Naive thymus-derived CD8-positive, alpha-beta T cell (primary cell): ENCODE results near the gene SLC38A8. TPM values are rescaled to one million over a fixed set of nuclear protein-coding genes. Genes with fewer than 3 reads are reported as not detected.

Experiments used
- ATAC-seq, 2 donors: fragments of 150-1000 bp; cut with Tn5 transposase in 1 of 2; sonication (Bioruptor Pico), chemical (Tn5 transposase) in 1 of 2; 1 replicate in 1 of 2; 2 replicates in 1 of 2; pipeline ENCODE4 v1.10.0; 2021; ENCODE audit warnings: mild to moderate bottlenecking in 2 of 2, moderate library complexity in 2 of 2
- POLR2A ChIA-PET: fragments of 350-600 bp; sonication (Branson Sonifier 250); formaldehyde crosslinking; loops from one replicate; lab custom pipeline; 2021; ENCODE audit warnings: antibody characterized with exemption; lab: Charles Lee
- DNase-seq, 10 donors: peaks; one replicate each; pipeline versions ENCODE4 v3.0.0 to v3.0.0-alpha.2; 2020 to 2022
- H3K27ac Mint-ChIP-seq, 10 donors: one replicate each; pipeline ENCODE4 v1.8.0; 2020 to 2022; ENCODE audit warnings: mild to moderate bottlenecking in 10 of 10, mixed read lengths in 10 of 10, moderate library complexity in 4 of 10, inconsistent platforms in 1 of 10
- H3K27me3 Mint-ChIP-seq, 5 donors: one replicate each; pipeline ENCODE4 v1.8.0; 2021 to 2022; ENCODE audit warnings: mixed read lengths in 5 of 5
- H3K36me3 Mint-ChIP-seq, 3 donors: one replicate each; pipeline ENCODE4 v1.8.0; 2020 to 2022; ENCODE audit warnings: mixed read lengths in 3 of 3, mild to moderate bottlenecking in 2 of 3, inconsistent platforms in 1 of 3
- H3K4me1 Mint-ChIP-seq, 4 donors: one replicate each; pipeline ENCODE4 v1.8.0; 2021 to 2022; ENCODE audit warnings: mixed read lengths in 4 of 4
- H3K4me3 Mint-ChIP-seq, 10 donors: one replicate each; pipeline ENCODE4 v1.8.0; 2020 to 2022; ENCODE audit warnings: mild to moderate bottlenecking in 10 of 10, mixed read lengths in 10 of 10, moderate library complexity in 6 of 10, inconsistent platforms in 1 of 10
- H3K9me3 Mint-ChIP-seq, 9 donors: one replicate each; pipeline ENCODE4 v1.8.0; 2020 to 2022; ENCODE audit warnings: mixed read lengths in 9 of 9, mild to moderate bottlenecking in 3 of 9, inconsistent platforms in 1 of 9, moderate library complexity in 1 of 9
- polyA plus RNA-seq, 3 donors: library from polyadenylated mRNA; unstranded; fragments of 300-500 nt; fragmentation: Illumina TruSeq; gene quantifications; one replicate each; pipeline ENCODE4 v1.2.3, GENCODE V29; 2021
- total RNA-seq, 8 experiments: library from RNA in 2 of 8; stranded (reverse) in 2 of 8; gene quantifications; one replicate each; pipeline ENCODE4 v1.2.3 and lab custom pipeline; 2021 to 2026

Gene SLC38A8
- total RNA-seq (not detected), polyA plus RNA-seq (not detected), total RNA-seq (lab: John Stamatoyannopoulos, UW) (0 to 0.19 (median 0.04) reads per million in 6 experiments)

DNA sequence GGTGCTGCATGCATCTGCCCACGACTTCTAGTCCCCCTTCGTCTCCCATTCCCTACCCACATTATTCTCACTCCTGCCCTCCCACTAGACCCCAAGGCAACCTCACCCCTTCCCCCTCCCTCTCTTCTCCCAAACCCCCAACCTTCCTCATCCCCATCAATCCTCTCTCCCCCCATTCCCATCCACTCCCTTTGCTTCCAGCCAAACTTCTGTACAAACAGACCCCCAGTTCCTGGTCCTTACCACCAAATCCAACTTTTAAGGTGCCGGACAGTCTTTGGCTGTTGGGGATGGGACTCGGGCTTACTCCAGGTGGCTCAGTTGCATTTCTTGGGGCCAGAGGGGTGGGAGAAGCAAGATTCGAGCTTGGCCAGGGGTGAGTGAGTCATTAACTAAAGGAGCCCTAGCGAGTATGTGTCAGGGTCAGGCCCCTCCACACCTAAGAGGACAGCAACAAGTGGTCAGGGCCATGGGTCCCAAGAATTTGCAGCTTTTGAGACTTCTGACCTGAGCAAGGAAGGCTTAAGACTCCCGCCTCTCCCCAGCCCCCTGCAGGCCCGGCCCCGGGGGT lies at the start of gene SLC38A8:
Gene SLC38A8 (minus strand): TSS at position 488 of the 571 bp plus-strand sequence. CDS start 638 bp downstream, outside the sequence.
- peaks cover 12 to 48% (median 28%) of the 10 kb centered on the region in 5 donors for H3K27me3 Mint-ChIP-seq
- H3K4me1 Mint-ChIP-seq: peaks cover 0 to 5% (median 2%) of the 10 kb centered on the region in 4 donors
- no peak within 1 kb of the TSS for H3K27ac Mint-ChIP-seq
- no peak for ATAC-seq
- POLR2A ChIA-PET: no interaction called here
- H3K36me3 Mint-ChIP-seq: peaks cover 0 to 2% (median 0%) of the 10 kb centered on the region in 3 donors
- no peaks in the 10 kb centered on the region for H3K9me3 Mint-ChIP-seq
- peak in 1 of 10 donors; percentile 45 for DNase-seq
- H3K4me3 Mint-ChIP-seq: no peak within 1 kb of the TSS

DNA sequence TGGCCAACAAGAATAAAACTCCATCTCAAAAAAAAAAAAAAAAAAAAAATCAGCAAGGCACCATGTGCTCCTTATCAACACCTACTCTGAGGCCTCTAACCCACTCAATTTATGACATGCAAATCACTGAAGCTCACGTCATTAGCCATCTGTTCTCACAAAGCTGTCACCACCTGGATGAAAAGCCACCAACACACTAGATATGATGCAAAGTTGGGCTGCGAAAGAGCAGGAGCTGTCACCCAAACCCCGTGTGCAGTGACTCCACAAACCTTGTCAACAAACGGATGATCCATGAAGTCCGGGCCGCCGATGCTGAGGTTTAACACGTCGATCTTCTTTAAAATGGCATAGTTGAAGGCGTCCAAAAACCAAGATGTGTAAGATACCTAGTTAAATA lies 48.9 kb upstream of the SLC38A8 start:
- H3K27ac Mint-ChIP-seq: peak overlapping the region in 2 of 10 donors; percentile 27 to 79
- no peak overlapping the region for H3K4me3 Mint-ChIP-seq
- DNase-seq (no peak), ATAC-seq (no peak)
- H3K36me3 Mint-ChIP-seq: peaks cover 7 to 96% (median 9%) of the 10 kb centered on the region in 3 donors
- peaks cover 19 to 41% (median 31%) of the 10 kb centered on the region in 4 donors for H3K4me1 Mint-ChIP-seq
- no peaks in the 10 kb centered on the region for H3K27me3 Mint-ChIP-seq
- POLR2A ChIA-PET: interaction anchor here (0.7 kb wide), 1 partner anchor 55 kb away, joined by 6 read pairs; no protein-coding TSS in a partner anchor
- H3K9me3 Mint-ChIP-seq: no peaks in the 10 kb centered on the region

DNA sequence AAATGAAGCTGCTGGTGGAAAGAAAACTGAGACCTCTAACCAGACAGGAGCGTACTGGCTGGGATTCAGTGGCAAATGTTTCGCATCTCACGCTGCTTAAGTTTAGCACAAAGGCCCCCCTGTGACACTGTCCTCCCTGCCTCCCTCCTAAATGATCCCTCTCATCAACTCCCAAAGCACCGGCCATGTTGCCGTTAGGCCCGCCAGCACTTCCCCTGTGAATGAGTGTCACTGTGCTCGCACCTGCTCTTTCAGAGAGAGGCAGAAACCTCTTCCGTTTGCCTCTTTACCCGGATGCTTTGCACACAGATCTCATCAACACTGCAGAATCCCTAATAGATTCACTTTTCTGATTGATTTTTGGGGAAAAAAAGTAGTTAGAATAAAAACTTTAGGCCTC lies 47.6 kb upstream of the SLC38A8 start:
- Mint-ChIP-seq H3K4me1 (peaks cover 23 to 49% (median 38%) of the 10 kb centered on the region in 4 donors), H3K36me3 (peaks cover 7 to 93% (median 9%) of the 10 kb centered on the region in 3 donors), H3K4me3 (peak overlapping the region in 1 of 10 donors; percentile 39), H3K9me3 (no peaks in the 10 kb centered on the region), H3K27me3 (no peaks in the 10 kb centered on the region), H3K27ac (peak overlapping the region in 6 of 10 donors; percentile 73 to 82 (median 77))
- DNase-seq: no peak
- POLR2A ChIA-PET: interaction anchor here (0.6 kb wide), 1 partner anchor 25 kb away, joined by 5 read pairs; no protein-coding TSS in a partner anchor
- ATAC-seq: no peak

DNA sequence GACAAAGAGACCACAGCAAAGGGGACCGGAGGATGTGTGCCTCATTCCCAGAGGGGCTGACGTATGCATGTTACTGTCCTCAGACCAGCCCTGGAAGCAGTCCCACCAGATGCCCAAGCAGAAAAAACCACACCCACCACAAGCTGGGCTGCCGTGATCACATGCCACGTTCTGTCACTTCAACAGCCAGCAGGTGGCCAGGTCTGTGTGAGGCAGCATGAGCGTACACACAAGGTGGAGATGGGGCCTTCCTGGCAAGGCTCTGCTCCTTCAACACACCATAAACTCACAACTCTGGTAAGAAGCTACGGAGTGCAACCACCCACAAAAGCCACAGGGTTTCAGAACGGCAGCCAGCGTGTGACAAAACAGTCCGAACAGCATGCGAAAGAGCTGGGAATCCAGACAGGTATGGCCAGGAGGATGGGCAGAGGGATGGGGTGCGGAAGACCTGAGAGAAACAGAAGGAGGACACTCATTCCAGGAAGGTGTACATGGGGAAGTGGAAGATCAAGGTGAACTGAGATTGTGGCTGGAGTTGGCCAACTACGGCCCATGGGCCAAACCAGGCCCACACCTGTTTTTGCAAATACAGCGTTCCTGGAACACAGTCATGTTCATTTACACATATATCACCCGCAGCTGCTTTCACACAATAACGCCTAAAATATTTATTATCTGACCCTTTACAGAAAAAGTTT lies 46.2 kb upstream of the SLC38A8 start:
- DNase-seq: peak; percentile 21 to 69 (median 47)
- H3K36me3 Mint-ChIP-seq: peaks cover 7 to 89% (median 9%) of the 10 kb centered on the region in 3 donors
- peaks cover 23 to 57% (median 43%) of the 10 kb centered on the region in 4 donors for H3K4me1 Mint-ChIP-seq
- peak overlapping the region; percentile 43 to 90 (median 76) for H3K27ac Mint-ChIP-seq
- ATAC-seq: peak; percentile 66 to 71
- no peaks in the 10 kb centered on the region for H3K9me3 Mint-ChIP-seq
- H3K4me3 Mint-ChIP-seq: peak overlapping the region in 5 of 10 donors; percentile 8 to 48 (median 18)
- H3K27me3 Mint-ChIP-seq: no peaks in the 10 kb centered on the region
- POLR2A ChIA-PET: interaction anchor here (0.8 to 2.1 kb wide), 2 partner anchors 28 to 56 kb away, joined by 4 to 9 read pairs; partner anchors contain the start of genes DNAAF1, HSDL1 and MBTPS1

DNA sequence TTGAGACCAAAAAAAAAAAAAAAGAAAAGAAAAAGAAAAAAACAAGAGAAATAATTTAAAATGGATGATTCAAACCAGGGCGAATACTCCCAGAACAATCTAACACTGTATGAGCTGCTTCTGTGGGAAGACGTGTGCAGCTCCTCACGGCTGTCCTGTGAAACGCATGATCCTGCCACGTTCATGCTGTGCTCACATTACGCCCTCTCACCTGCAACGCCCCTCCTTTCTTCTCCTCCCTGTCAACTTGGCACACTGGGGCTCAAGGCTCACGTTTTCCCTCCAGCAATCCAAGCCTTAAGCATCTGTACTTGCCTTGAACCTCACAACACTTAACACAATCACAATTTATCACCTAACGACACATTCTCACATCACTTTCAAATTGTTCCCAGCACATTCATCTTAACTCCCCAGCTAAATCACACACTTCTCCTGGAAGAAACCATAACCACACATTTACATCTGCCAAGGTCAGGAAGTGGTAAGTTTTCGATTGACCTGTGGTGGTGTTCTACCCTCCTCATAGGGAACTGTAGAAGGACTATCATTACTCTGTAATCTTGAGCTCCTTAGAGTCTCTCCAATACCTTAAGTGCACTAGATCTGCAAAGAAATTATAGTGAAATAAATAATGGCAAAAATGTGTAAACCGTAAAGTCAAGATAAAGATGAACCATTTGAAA lies 45.0 kb upstream of the SLC38A8 start:
- Mint-ChIP-seq H3K36me3 (peaks cover 3 to 87% (median 7%) of the 10 kb centered on the region in 3 donors), H3K27ac (peak overlapping the region; percentile 3 to 89 (median 66)), H3K9me3 (no peaks in the 10 kb centered on the region), H3K27me3 (no peaks in the 10 kb centered on the region), H3K4me3 (peak overlapping the region in 2 of 10 donors; percentile 1 to 12), H3K4me1 (peaks cover 22 to 57% (median 43%) of the 10 kb centered on the region in 4 donors)
- DNase-seq (no peak), ATAC-seq (no peak)
- POLR2A ChIA-PET: interaction anchor here (2.1 kb wide), 1 partner anchor 29 kb away, joined by 9 read pairs; the partner anchor contains the start of gene MBTPS1

DNA sequence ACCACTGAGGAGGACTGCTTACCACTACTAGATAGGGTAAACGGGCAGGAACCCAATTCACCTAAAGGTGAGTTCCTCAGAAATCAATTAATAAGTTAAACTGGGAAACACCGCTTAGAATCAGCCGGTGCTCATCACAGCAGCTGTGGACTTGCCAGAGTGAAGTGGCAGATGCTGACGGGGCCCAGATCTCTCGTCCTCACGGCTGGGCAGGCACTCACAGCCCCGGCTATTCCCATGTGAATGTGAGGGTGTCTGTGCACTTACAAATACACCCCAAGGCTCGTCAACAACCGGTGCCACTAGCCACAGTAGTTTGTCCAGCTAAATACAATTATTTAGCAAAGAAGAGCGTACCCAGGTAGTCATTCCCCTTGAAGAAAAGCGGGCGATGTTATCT lies 44.4 kb upstream of the SLC38A8 start:
- peak overlapping the region in 4 of 10 donors; percentile 41 to 77 (median 58) for H3K27ac Mint-ChIP-seq
- H3K9me3 Mint-ChIP-seq: no peaks in the 10 kb centered on the region
- POLR2A ChIA-PET: no interaction called here
- peaks cover 4 to 87% (median 7%) of the 10 kb centered on the region in 3 donors for H3K36me3 Mint-ChIP-seq
- no peak for ATAC-seq
- H3K4me3 Mint-ChIP-seq: no peak overlapping the region
- H3K4me1 Mint-ChIP-seq: peaks cover 22 to 57% (median 43%) of the 10 kb centered on the region in 4 donors
- H3K27me3 Mint-ChIP-seq: no peaks in the 10 kb centered on the region
- DNase-seq: no peak

DNA sequence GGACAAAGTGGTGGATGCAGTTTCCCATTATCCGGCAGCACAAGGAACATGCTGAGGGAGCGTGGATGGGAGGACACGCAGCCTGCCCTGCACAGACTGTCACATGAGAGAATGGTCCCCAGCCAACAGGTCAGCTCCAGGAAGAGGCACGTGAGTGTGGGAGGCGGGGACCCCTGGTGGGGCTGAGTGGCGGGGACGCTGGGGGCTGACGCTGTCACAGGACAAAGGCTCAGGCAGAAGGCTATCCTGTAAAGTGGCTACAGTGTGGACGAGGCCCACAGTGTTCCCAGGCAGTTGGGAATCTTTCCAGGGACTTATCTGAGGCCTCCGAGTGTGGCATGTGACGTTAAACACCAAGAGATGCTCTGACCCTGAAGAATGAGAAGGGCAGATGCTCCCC lies 43.7 kb upstream of the SLC38A8 start:
- no peaks in the 10 kb centered on the region for H3K27me3 Mint-ChIP-seq
- peak overlapping the region in 9 of 10 donors; percentile 23 to 87 (median 56) for H3K27ac Mint-ChIP-seq
- POLR2A ChIA-PET: interaction anchor here (0.5 kb wide), 1 partner anchor 8 kb away, joined by 3 read pairs; no protein-coding TSS in a partner anchor
- no peak for ATAC-seq
- DNase-seq: no peak
- H3K9me3 Mint-ChIP-seq: no peaks in the 10 kb centered on the region
- peaks cover 5 to 87% (median 7%) of the 10 kb centered on the region in 3 donors for H3K36me3 Mint-ChIP-seq
- peaks cover 22 to 61% (median 43%) of the 10 kb centered on the region in 4 donors for H3K4me1 Mint-ChIP-seq
- peak overlapping the region in 1 of 10 donors; percentile 2 for H3K4me3 Mint-ChIP-seq

DNA sequence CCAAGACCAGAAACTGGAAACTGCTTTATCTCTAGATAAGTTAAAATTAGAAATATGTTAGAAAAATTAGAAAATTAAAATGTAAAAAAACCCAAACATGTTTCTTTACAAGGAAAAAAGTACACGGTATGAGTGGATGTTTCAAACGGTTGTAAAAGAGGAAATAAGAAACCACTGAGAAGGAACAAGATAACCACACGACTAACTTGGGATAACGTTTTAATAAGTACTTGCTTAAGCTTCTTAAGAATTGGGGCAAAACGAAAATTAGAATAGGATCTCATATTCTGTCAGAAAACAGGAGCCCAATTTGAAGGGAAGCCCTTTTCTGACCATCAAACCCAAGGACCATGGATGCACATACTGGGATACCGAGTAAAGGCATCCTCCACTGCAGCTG lies 43.2 kb upstream of the SLC38A8 start:
- Mint-ChIP-seq H3K36me3 (peaks cover 8 to 87% (median 10%) of the 10 kb centered on the region in 3 donors), H3K9me3 (no peaks in the 10 kb centered on the region), H3K27ac (peak overlapping the region; percentile 23 to 87 (median 60)), H3K4me1 (peaks cover 25 to 61% (median 43%) of the 10 kb centered on the region in 4 donors), H3K27me3 (no peaks in the 10 kb centered on the region), H3K4me3 (peak overlapping the region in 1 of 10 donors; percentile 2)
- POLR2A ChIA-PET: interaction anchor here (0.5 kb wide), 1 partner anchor 9 kb away, joined by 3 read pairs; no protein-coding TSS in a partner anchor
- ATAC-seq: no peak
- no peak for DNase-seq

DNA sequence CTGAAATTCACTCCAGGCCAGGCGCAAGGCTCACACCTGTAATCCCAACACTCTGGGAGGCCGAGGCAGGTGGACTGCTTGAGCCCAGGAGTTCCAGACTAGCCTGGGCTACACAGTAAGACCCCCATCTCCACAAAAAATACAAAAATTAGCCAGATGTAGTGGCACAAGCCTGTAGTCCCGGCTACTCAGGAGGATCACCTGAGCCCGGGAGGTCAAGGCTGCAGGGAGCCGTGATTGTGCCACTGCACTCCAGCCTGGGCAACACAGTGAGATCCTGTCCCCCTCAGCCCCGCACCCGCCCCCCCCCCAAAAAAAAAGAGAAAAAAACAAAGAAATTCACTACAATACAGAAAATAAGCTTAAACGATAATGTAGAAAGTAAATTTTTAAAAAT lies 42.7 kb upstream of the SLC38A8 start:
- ATAC-seq: no peak
- DNase-seq: no peak
- Mint-ChIP-seq H3K4me3 (no peak overlapping the region), H3K27me3 (no peaks in the 10 kb centered on the region), H3K9me3 (no peaks in the 10 kb centered on the region), H3K27ac (peak overlapping the region in 3 of 10 donors; percentile 18 to 87 (median 59)), H3K4me1 (peaks cover 27 to 62% (median 43%) of the 10 kb centered on the region in 4 donors), H3K36me3 (peaks cover 10 to 86% (median 12%) of the 10 kb centered on the region in 3 donors)
- POLR2A ChIA-PET: interaction anchor here (0.9 to 1.2 kb wide), 2 partner anchors 31 to 102 kb away, joined by 3 to 5 read pairs; partner anchors contain the start of genes MBTPS1 and TAF1C

DNA sequence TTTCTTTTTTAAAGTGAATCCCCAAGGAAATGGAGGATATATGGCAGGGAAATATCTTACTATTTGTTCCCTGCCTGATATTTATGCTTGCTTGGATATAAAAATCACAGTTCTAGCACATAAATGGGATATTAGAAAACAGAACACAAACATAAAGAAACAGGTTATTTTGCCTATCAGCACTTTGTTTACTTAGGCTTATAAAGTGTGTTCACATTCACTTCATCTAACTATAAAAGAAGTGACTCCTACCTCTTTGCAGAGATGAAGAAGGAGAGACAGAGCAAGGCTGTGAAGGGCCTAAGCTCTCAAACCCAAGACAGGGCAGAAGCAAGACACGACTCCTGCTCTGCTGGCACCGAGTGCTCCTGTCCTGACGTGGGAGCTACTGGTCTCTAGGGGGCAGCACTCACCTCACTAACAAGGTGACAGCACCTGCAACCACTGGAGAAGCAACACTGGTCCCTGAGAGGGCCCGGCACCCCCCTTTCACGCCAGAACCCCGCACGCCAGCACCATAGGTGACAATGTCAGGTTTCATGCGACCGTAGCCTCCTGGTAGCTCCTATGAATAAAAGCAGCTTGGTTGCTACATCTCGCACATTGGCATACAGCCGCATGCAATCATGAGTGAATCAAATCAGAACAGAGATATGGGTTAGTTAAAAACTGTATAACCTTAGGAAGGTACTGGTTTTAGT lies 42.1 kb upstream of the SLC38A8 start:
- Mint-ChIP-seq H3K27ac (peak overlapping the region in 7 of 10 donors; percentile 25 to 87 (median 59)), H3K4me3 (no peak overlapping the region)
- POLR2A ChIA-PET: interaction anchor here (0.9 to 1.2 kb wide), 2 partner anchors 32 to 102 kb away, joined by 3 to 5 read pairs; partner anchors contain the start of genes MBTPS1 and TAF1C

DNA sequence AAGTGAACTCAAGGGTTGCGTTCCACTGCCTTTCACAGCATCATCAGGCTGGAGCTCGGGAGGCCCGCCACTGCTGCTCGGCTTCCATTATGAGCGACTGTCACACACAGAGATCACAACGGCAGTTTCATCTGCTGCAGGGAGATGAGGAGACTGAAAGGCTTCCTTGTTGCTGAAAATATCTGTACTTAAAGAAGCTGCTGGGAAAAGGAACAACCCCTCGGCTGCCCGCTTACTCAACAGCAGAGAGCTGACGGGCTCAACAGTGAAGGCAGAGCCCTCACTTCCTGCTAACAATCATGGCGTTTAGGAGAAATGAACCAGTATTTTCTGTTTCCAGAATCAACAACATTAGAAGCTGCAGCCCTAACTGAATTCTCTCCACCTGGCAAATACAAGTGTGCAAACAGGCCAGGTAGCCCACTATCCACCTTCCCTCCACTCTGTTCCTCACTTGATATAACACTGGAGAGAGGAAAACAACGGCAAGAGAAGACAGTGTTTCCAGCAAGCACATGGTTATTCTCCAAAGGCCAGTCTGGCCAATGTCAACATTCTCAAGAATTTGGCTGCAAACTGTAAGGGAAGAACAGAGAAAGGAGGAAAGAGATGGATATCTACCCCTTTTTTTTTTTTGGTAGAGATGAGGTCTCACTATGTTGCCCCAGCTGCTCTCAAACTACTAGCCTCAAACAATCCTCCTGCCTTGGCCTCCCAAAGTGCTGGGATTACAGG lies 40.4 kb upstream of the SLC38A8 start:
- H3K27me3 Mint-ChIP-seq: no peaks in the 10 kb centered on the region
- POLR2A ChIA-PET: no interaction called here
- ATAC-seq (no peak), DNase-seq (no peak)
- H3K27ac Mint-ChIP-seq: peak overlapping the region in 2 of 10 donors; percentile 40 to 53
- peaks cover 5 to 85% (median 10%) of the 10 kb centered on the region in 3 donors for H3K36me3 Mint-ChIP-seq
- no peak overlapping the region for H3K4me3 Mint-ChIP-seq
- peaks cover 21 to 41% (median 26%) of the 10 kb centered on the region in 4 donors for H3K4me1 Mint-ChIP-seq
- H3K9me3 Mint-ChIP-seq: no peaks in the 10 kb centered on the region

More for the DNA sequence above, 42.1 kb upstream of the SLC38A8 start:
- H3K27me3 Mint-ChIP-seq: no peaks in the 10 kb centered on the region
- DNase-seq (peak; percentile 43 to 84 (median 66)), ATAC-seq (peak; percentile 86 to 92)
- peaks cover 10 to 86% (median 12%) of the 10 kb centered on the region in 3 donors for H3K36me3 Mint-ChIP-seq
- peaks cover 26 to 59% (median 39%) of the 10 kb centered on the region in 4 donors for H3K4me1 Mint-ChIP-seq
- H3K9me3 Mint-ChIP-seq: no peaks in the 10 kb centered on the region
